Measurements from ENCODE around the gene ARL6IP1. TPM values are rescaled to one million over a fixed set of nuclear protein-coding genes. Genes with fewer than 3 reads are reported as not detected.

Gene ARL6IP1
- total and polyA plus RNA-seq, 2 of the 13 experiments (the other 11 are each of a cell fraction or from before 2014, with no cell fraction given), result 263 to 373 TPM

DNA sequence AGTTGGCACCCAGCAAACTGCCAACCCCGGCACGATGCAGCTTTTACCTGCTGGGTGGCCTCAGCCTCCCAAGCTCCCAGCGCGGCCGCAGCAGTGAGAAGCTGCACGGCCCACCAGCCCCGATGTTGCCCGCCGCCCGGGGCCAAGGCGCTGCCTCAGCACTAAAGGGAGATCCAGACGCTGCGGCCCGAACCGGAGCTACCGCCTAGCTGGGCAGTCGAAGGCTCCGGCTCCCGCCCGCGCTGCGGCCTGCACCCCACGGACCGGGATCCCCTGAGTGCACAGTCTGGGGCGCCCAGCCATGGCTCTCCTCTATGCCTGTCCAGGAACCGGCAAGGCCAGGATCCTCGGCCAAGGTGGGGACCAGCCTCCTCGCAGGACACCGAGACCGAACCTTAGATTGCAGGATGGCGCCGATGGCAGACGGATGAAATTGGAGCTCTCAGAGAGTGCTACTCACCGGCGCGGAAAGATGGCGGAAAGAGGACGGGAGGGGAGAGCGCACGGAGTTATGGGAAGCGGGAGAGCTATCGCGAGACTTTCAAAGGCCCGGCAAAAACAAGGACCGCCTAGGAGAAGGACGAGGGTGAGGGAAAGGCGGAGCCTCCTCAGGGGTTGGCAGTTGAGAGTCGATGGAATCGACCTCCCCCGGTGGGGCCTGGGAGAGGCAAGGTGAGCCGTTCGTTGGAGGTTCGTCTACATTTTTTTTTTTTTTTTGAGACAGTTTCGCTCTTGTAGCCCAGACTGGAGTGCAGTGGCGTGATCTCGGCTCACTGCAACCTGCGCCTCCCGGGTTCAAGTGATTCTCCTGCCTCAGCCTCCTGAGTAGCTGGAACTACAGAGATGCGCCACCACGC lies 11.3 kb downstream of the ARL6IP1 start, which contains the start of gene RPS15A (continued):
- TF ChIP-seq, protein P1, sequence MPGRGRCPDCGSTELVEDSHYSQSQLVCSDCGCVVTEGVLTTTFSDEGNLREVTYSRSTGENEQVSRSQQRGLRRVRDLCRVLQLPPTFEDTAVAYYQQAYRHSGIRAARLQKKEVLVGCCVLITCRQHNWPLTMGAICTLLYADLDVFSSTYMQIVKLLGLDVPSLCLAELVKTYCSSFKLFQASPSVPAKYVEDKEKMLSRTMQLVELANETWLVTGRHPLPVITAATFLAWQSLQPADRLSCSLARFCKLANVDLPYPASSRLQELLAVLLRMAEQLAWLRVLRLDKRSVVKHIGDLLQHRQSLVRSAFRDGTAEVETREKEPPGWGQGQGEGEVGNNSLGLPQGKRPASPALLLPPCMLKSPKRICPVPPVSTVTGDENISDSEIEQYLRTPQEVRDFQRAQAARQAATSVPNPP (CRISPR knock-in tag; IDR thresholded peaks at IDR 0.05), result peak; percentile 97
- TF ChIP-seq ZNF20 (CRISPR knock-in tag; IDR thresholded peaks at IDR 0.05) (peak; percentile 94; the same call in 1 of the 2 replicates), ZNF552 (CRISPR knock-in tag; IDR thresholded peaks at IDR 0.05; ENCODE audit: borderline replicate concordance) (peak; percentile 59), ZNF773 (CRISPR knock-in tag; IDR thresholded peaks at IDR 0.05; ENCODE audit: borderline replicate concordance) (peak; percentile 92; the same call in 1 of the 2 replicates), RELA (CRISPR knock-in tag; IDR thresholded peaks at IDR 0.05) (peak; percentile 96; the same call in 1 of the 2 replicates), ZFP90 (CRISPR knock-in tag; IDR thresholded peaks at IDR 0.05; ENCODE audit: borderline replicate concordance) (peak; percentile 98), TSC22D2 (CRISPR knock-in tag; IDR thresholded peaks at IDR 0.05; ENCODE audit: borderline replicate concordance) (peak; percentile 98), ZNF746 (CRISPR knock-in tag; IDR thresholded peaks at IDR 0.05) (peak; percentile 70; the same call in 1 of the 2 replicates), EHMT2 (IDR thresholded peaks at IDR 0.05; ENCODE audit: borderline replicate concordance, low read depth, low read length) (no peak), ETV6 (CRISPR knock-in tag; conservative IDR thresholded peaks at IDR 0.05) (peak; percentile 96), NCOA2 (CRISPR knock-in tag; IDR thresholded peaks at IDR 0.05) (peak; percentile 69), ISL2 (CRISPR knock-in tag; IDR thresholded peaks at IDR 0.05) (peak; percentile 91), RFX1 (IDR thresholded peaks at IDR 0.05) (no peak), ZNF232 (CRISPR knock-in tag; IDR thresholded peaks at IDR 0.05; ENCODE audit: borderline replicate concordance) (peak; percentile 79), CCAR2 (optimal IDR thresholded peaks at IDR 0.05; ENCODE audit: low read depth, low read length) (no peak), ZNF205 (CRISPR knock-in tag; IDR thresholded peaks at IDR 0.05) (peak; percentile 97), GZF1 (CRISPR knock-in tag; IDR thresholded peaks at IDR 0.05) (peak; percentile 94), CEBPG (CRISPR knock-in tag; IDR thresholded peaks at IDR 0.05) (peak; percentile 42), KDM4B (CRISPR knock-in tag; IDR thresholded peaks at IDR 0.05) (peak; percentile 99)
- TF ChIP-seq, protein P2, sequence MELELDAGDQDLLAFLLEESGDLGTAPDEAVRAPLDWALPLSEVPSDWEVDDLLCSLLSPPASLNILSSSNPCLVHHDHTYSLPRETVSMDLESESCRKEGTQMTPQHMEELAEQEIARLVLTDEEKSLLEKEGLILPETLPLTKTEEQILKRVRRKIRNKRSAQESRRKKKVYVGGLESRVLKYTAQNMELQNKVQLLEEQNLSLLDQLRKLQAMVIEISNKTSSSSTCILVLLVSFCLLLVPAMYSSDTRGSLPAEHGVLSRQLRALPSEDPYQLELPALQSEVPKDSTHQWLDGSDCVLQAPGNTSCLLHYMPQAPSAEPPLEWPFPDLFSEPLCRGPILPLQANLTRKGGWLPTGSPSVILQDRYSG (CRISPR knock-in tag; IDR thresholded peaks at IDR 0.05), result peak; percentile 98
- TF ChIP-seq, protein P3, sequence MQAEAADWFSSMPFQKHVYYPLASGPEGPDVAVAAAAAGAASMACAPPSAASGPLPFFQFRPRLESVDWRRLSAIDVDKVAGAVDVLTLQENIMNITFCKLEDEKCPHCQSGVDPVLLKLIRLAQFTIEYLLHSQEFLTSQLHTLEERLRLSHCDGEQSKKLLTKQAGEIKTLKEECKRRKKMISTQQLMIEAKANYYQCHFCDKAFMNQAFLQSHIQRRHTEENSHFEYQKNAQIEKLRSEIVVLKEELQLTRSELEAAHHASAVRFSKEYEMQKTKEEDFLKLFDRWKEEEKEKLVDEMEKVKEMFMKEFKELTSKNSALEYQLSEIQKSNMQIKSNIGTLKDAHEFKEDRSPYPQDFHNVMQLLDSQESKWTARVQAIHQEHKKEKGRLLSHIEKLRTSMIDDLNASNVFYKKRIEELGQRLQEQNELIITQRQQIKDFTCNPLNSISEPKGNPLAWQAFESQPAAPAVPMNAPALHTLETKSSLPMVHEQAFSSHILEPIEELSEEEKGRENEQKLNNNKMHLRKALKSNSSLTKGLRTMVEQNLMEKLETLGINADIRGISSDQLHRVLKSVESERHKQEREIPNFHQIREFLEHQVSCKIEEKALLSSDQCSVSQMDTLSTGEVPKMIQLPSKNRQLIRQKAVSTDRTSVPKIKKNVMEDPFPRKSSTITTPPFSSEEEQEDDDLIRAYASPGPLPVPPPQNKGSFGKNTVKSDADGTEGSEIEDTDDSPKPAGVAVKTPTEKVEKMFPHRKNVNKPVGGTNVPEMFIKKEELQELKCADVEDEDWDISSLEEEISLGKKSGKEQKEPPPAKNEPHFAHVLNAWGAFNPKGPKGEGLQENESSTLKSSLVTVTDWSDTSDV (CRISPR knock-in tag; IDR thresholded peaks at IDR 0.05), result peak; percentile 99
- TF ChIP-seq, protein P4, sequence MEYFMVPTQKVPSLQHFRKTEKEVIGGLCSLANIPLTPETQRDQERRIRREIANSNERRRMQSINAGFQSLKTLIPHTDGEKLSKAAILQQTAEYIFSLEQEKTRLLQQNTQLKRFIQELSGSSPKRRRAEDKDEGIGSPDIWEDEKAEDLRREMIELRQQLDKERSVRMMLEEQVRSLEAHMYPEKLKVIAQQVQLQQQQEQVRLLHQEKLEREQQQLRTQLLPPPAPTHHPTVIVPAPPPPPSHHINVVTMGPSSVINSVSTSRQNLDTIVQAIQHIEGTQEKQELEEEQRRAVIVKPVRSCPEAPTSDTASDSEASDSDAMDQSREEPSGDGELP (IDR thresholded peaks at IDR 0.05; ENCODE audit: borderline replicate concordance, low read depth), result no peak; the same call in 1 of the 2 replicates
- TF ChIP-seq, protein P5, sequence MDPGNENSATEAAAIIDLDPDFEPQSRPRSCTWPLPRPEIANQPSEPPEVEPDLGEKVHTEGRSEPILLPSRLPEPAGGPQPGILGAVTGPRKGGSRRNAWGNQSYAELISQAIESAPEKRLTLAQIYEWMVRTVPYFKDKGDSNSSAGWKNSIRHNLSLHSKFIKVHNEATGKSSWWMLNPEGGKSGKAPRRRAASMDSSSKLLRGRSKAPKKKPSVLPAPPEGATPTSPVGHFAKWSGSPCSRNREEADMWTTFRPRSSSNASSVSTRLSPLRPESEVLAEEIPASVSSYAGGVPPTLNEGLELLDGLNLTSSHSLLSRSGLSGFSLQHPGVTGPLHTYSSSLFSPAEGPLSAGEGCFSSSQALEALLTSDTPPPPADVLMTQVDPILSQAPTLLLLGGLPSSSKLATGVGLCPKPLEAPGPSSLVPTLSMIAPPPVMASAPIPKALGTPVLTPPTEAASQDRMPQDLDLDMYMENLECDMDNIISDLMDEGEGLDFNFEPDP (CRISPR knock-in tag; conservative IDR thresholded peaks at IDR 0.05), result peak; percentile 96; the same call in 1 of the 2 replicates
